Trophoblast cell (in vitro differentiated cells and primary cell): ENCODE results near the gene CAMK2N2.
A peak's percentile ranks its signal among the peaks of the same experiment; 100 is the strongest.

ENCODE experiments used
- DNase-seq, 2 donors: peaks; one replicate each; pipeline ENCODE4 v3.0.0-alpha.2; 2016
- H2AFZ ChIP-seq: 2 replicates; pipeline ENCODE4 v1.6.1; 2013; ENCODE audit warnings: low read length, moderate library complexity, mild to moderate bottlenecking; ENCODE audit not compliant: insufficient read depth, poor library complexity
- H2AK5ac ChIP-seq: 2 replicates; pipeline ENCODE4 v1.6.1; 2013; ENCODE audit warnings: mild to moderate bottlenecking, low read length
- H2BK120ac ChIP-seq: 2 replicates; pipeline ENCODE4 v1.6.1; 2013; ENCODE audit warnings: low read length, mild to moderate bottlenecking, moderate library complexity; ENCODE audit not compliant: insufficient read depth, poor library complexity
- H2BK12ac ChIP-seq: 2 replicates; pipeline ENCODE4 v1.6.1; 2013; ENCODE audit warnings: mild to moderate bottlenecking, low read length, moderate library complexity
- H2BK5ac ChIP-seq: 2 replicates; pipeline ENCODE4 v1.6.1; 2013; ENCODE audit warnings: low read length, low read depth, moderate library complexity, mild to moderate bottlenecking; ENCODE audit not compliant: poor library complexity
- H3K14ac ChIP-seq: 2 replicates; pipeline ENCODE4 v1.6.1; 2013; ENCODE audit warnings: mild to moderate bottlenecking, low read length
- H3K18ac ChIP-seq: 2 replicates; pipeline ENCODE4 v1.6.1; 2013; ENCODE audit warnings: mild to moderate bottlenecking, low read length
- H3K23ac ChIP-seq: 2 replicates; pipeline ENCODE4 v1.6.1; 2013; ENCODE audit warnings: low read length
- H3K27ac ChIP-seq: 2 replicates; pipeline ENCODE4 v1.5.1; 2013; ENCODE audit warnings: low read depth, mild to moderate bottlenecking, inconsistent platforms, low read length, moderate library complexity
- H3K27me3 ChIP-seq: 2 replicates; pipeline ENCODE4 v1.6.1; 2013; ENCODE audit warnings: inconsistent platforms, mild to moderate bottlenecking, low read length, moderate library complexity; ENCODE audit not compliant: insufficient read depth
- H3K36me3 ChIP-seq, 2 experiments: 1 replicate in 1 of 2; 2 replicates in 1 of 2; pipeline ENCODE4 v1.6.1; 2013; ENCODE audit warnings: low read length in 2 of 2, mild to moderate bottlenecking in 2 of 2, moderate library complexity in 1 of 2; ENCODE audit not compliant: insufficient read depth in 2 of 2, control insufficient read depth in 1 of 2
- H3K4ac ChIP-seq: 2 replicates; pipeline ENCODE4 v1.6.1; 2013; ENCODE audit warnings: low read depth, mild to moderate bottlenecking, low read length, moderate library complexity
- H3K4me1 ChIP-seq, 2 experiments: 1 replicate in 1 of 2; 2 replicates in 1 of 2; pipeline ENCODE4 v1.6.1; 2013; ENCODE audit warnings: low read length in 2 of 2, mild to moderate bottlenecking in 2 of 2, moderate library complexity in 1 of 2; ENCODE audit not compliant: insufficient read depth in 2 of 2, control insufficient read depth in 1 of 2
- H3K4me2 ChIP-seq: 2 replicates; pipeline ENCODE4 v1.6.1; 2013; ENCODE audit warnings: inconsistent platforms, mild to moderate bottlenecking, low read length, moderate library complexity
- H3K4me3 ChIP-seq: 2 replicates; pipeline ENCODE4 v1.5.1; 2013; ENCODE audit warnings: mild to moderate bottlenecking, low read depth, low read length, inconsistent platforms
- H3K79me1 ChIP-seq: one replicate; pipeline ENCODE4 v1.6.1; 2013; ENCODE audit warnings: low read length
- H3K79me2 ChIP-seq: 2 replicates; pipeline ENCODE4 v1.6.1; 2013; ENCODE audit warnings: low read length, mild to moderate bottlenecking; ENCODE audit not compliant: control insufficient read depth, insufficient read depth, poor library complexity
- H3K9ac ChIP-seq: 2 replicates; pipeline ENCODE4 v1.6.1; 2013; ENCODE audit warnings: mild to moderate bottlenecking, low read length
- H3K9me3 ChIP-seq: 2 replicates; pipeline ENCODE4 v1.6.1; 2013; ENCODE audit warnings: low read depth, mild to moderate bottlenecking, control low read depth, inconsistent platforms, low read length; ENCODE audit not compliant: insufficient read depth
- H4K12ac ChIP-seq: 2 replicates; pipeline ENCODE4 v1.6.1; 2013; ENCODE audit warnings: low read depth, mild to moderate bottlenecking, low read length, moderate library complexity
- H4K8ac ChIP-seq: 2 replicates; pipeline ENCODE4 v1.6.1; 2013; ENCODE audit warnings: low read depth, mild to moderate bottlenecking, low read length, moderate library complexity
- H4K91ac ChIP-seq: one replicate; pipeline ENCODE4 v1.6.1; 2013; ENCODE audit warnings: low read depth, mild to moderate bottlenecking, low read length, moderate library complexity
- WGBS: extraction: QIAGEN DNeasy Blood & Tissue Kit; methylation state at CpG from one replicate; pipeline ENCODE4 v1.1.7; 2013; ENCODE audit warnings: missing lambda C conversion rate; ENCODE audit not compliant: insufficient read length, insufficient coverage; ENCODE audit errors: extremely low coverage; 5-methylcytosine and 5-hydroxymethylcytosine counted together

Gene CAMK2N2

DNA sequence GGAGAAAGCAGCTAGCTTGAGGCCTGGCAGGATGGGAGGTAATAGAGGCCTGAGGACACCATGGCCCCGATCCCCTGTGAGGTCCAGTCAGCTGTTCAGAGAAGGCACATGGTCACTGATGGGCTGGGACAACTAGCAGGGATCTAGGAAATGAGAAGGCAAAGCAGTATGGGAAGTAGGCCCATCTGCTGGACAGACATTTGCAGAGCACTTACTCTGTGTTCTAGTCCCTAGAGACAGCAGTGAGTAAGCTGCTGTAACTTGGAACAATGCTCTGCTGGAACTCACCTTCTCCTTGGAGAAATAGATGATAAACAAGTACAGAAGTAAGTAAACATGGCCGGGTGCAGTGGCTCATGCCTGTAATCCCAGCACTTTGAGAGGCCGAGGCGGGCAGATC is 21.6 kb upstream of the CAMK2N2 start:
- Histone ChIP-seq H4K8ac (no peak overlapping the region), H2BK120ac (no peak overlapping the region), H4K12ac (no peak overlapping the region), H2BK5ac (no peak overlapping the region), H3K9ac (no peak overlapping the region), H2AK5ac (no peak overlapping the region), H3K18ac (no peak overlapping the region), H3K4me2 (no peak overlapping the region), H3K23ac (no peak overlapping the region), H3K14ac (no peak overlapping the region), H3K4ac (no peak overlapping the region), H3K27ac (no peak overlapping the region), H3K9me3 (peaks cover 2% of the 10 kb centered on the region), H4K91ac (no peak overlapping the region), H2BK12ac (no peak overlapping the region), H2AFZ (no peak overlapping the region), H3K79me2 (no peaks in the 10 kb centered on the region), H3K36me3 (no peaks in the 10 kb centered on the region), H3K79me1 (no peaks in the 10 kb centered on the region), H3K4me1 (no peaks in the 10 kb centered on the region), H3K27me3 (peaks cover 2% of the 10 kb centered on the region), H3K4me3 (no peak overlapping the region)
- WGBS, result no CpG with 5 or more reads among the region's 4 CpGs
- no peak for DNase-seq

GRCh38 chr3:184277366-184277765 is 16.0 kb upstream of the CAMK2N2 start:
- Histone ChIP-seq H3K27me3 (peaks cover 25% of the 10 kb centered on the region), H3K4me3 (no peak overlapping the region), H3K4me2 (no peak overlapping the region), H3K79me2 (no peaks in the 10 kb centered on the region), H2BK12ac (no peak overlapping the region), H4K12ac (no peak overlapping the region), H3K9ac (no peak overlapping the region), H4K8ac (no peak overlapping the region), H3K4ac (no peak overlapping the region), H4K91ac (no peak overlapping the region), H3K18ac (no peak overlapping the region), H2BK5ac (no peak overlapping the region), H3K9me3 (peaks cover 7% of the 10 kb centered on the region), H3K4me1 (no peaks in the 10 kb centered on the region), H2AFZ (no peak overlapping the region), H2AK5ac (no peak overlapping the region), H2BK120ac (no peak overlapping the region), H3K36me3 (no peaks in the 10 kb centered on the region), H3K23ac (no peak overlapping the region), H3K27ac (no peak overlapping the region), H3K79me1 (no peaks in the 10 kb centered on the region), H3K14ac (no peak overlapping the region)
- DNase-seq, result no peak
- WGBS, result no CpG with 5 or more reads among the region's 6 CpGs

- Histone ChIP-seq H3K27me3 (peaks cover 25% of the 10 kb centered on the region), H3K4me3 (peak within 1 kb of the TSS; percentile 55), H3K79me2 (no peaks in the 10 kb centered on the region), H3K14ac (no peak within 1 kb of the TSS), H3K9ac (no peak within 1 kb of the TSS), H4K12ac (no peak within 1 kb of the TSS), H2BK12ac (no peak within 1 kb of the TSS), H3K18ac (no peak within 1 kb of the TSS), H3K36me3 (no peaks in the 10 kb centered on the region), H3K4ac (no peak within 1 kb of the TSS), H4K91ac (no peak within 1 kb of the TSS), H2AFZ (no peak within 1 kb of the TSS), H3K27ac (no peak within 1 kb of the TSS), H2AK5ac (no peak within 1 kb of the TSS), H2BK120ac (no peak within 1 kb of the TSS), H3K79me1 (no peaks in the 10 kb centered on the region), H3K23ac (no peak within 1 kb of the TSS), H3K4me2 (no peak within 1 kb of the TSS), H3K4me1 (no peaks in the 10 kb centered on the region), H3K9me3 (peaks cover 7% of the 10 kb centered on the region), H2BK5ac (no peak within 1 kb of the TSS), H4K8ac (no peak within 1 kb of the TSS)
- no peak for DNase-seq
- no CpG with 5 or more reads among the region's 65 CpGs for WGBS
These were observed 14.9 kb upstream of the CAMK2N2 start, which contains the start of gene ECE2 for GRCh38 chr3:184275961-184276910. TSS of gene ECE2 (plus strand) at chr3:184276022. CDS start at chr3:184276154, 132 bp downstream.

DNA sequence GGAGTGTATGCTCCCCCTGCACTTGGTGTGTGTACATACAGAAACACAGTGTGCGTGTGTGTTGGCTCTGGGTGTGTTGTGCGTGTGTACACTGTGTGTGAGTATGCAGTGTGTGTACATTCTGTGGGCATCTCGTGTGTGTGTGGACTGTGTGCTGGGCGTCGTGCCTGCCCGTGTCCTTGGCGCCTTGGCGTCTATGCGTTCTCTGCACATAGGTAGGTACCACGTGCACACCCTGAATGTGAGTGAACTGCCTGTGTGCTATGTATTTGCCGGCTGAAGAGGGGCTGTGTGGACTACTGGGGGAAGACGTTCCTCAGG is 14.0 kb upstream of the CAMK2N2 start:
- peaks cover 7% of the 10 kb centered on the region for H3K9me3 ChIP-seq
- H2BK5ac ChIP-seq, result no peak overlapping the region
- H2AFZ ChIP-seq, result no peak overlapping the region
- H3K18ac ChIP-seq, result no peak overlapping the region
- peaks cover 25% of the 10 kb centered on the region for H3K27me3 ChIP-seq
- H3K9ac ChIP-seq, result no peak overlapping the region
- no peak overlapping the region for H4K12ac ChIP-seq
- no peak for DNase-seq
- H4K8ac ChIP-seq, result no peak overlapping the region
- peak overlapping the region; percentile 55 for H3K4me3 ChIP-seq
- H2BK120ac ChIP-seq, result no peak overlapping the region
- no peak overlapping the region for H3K4me2 ChIP-seq
- H3K4ac ChIP-seq, result no peak overlapping the region
- no peak overlapping the region for H2BK12ac ChIP-seq
- H3K4me1 ChIP-seq, result no peaks in the 10 kb centered on the region
- H4K91ac ChIP-seq, result no peak overlapping the region
- WGBS, result no CpG with 5 or more reads among the region's 12 CpGs
- H3K23ac ChIP-seq, result no peak overlapping the region
- H3K79me2 ChIP-seq, result no peaks in the 10 kb centered on the region
- no peak overlapping the region for H3K27ac ChIP-seq
- no peak overlapping the region for H3K14ac ChIP-seq
- H3K79me1 ChIP-seq, result no peaks in the 10 kb centered on the region
- no peak overlapping the region for H2AK5ac ChIP-seq
- H3K36me3 ChIP-seq, result no peaks in the 10 kb centered on the region
